Right lobe of liver (tissue), 4 donors: ENCODE results near the gene SERPIND1.

Experiments used
- CTCF ChIP-seq, 4 donors: fragments of 200-600 bp in 3 of 4; fragments of 450-650 bp in 1 of 4; IDR thresholded peaks; one replicate each; pipeline versions ENCODE4 v1.5.1 to v1.8.0; 2016 to 2022; ENCODE audit warnings: antibody characterized with exemption in 4 of 4, mild to moderate bottlenecking in 2 of 4
- POLR2A ChIP-seq: fragments of 450-650 bp; IDR thresholded peaks from one replicate; pipeline ENCODE4 v1.6.1; 2017; ENCODE audit warnings: antibody characterized with exemption, mild to moderate bottlenecking
- donor health status: DM: no; HTN: no; CAD: no.
- donor health status: DM: no; HTN: no; CAD: no.
- donor health status: DM: no; HTN: yes; CAD: no.

GRCh38 chr22:20785415-20785814 is 11.5 kb downstream of the SERPIND1 start:
- TF ChIP-seq CTCF (IDR thresholded peaks at IDR 0.05) (no peak), POLR2A (no peak)
